ENCODE measurements around the gene PLEKHG4B. TPM values are rescaled to one million over a fixed set of nuclear protein-coding genes. Genes with fewer than 3 reads are reported as not detected.

Gene PLEKHG4B
- polyA plus RNA-seq, 1 donor from 2014 or later = 0.78 TPM

- Histone ChIP-seq H3K9me3 (ENCODE audit: low read length) (no peaks in the 10 kb centered on the region), H4K20me1 (ENCODE audit: insufficient read depth) (no peaks in the 10 kb centered on the region), H2AFZ (ENCODE audit: low read depth, low read length) (no peak overlapping the region), H3K9ac (ENCODE audit: low read length) (no peak overlapping the region), H3F3A (ENCODE audit: insufficient read depth, low read length, poor library complexity, severe bottlenecking) (no peaks in the 10 kb centered on the region), H3K27ac (ENCODE audit: low read length) (no peak overlapping the region), H3K27me3 (ENCODE audit: insufficient read depth, low read depth, low read length) (no peaks in the 10 kb centered on the region), H3K36me3 (ENCODE audit: insufficient read depth, low read length) (no peaks in the 10 kb centered on the region), H3K79me2 (replicated peaks; ENCODE audit: insufficient read depth, low read length) (no peaks in the 10 kb centered on the region), H3K9me2 (ENCODE audit: insufficient read depth, low read length) (no peaks in the 10 kb centered on the region), H3K4me3 (ENCODE audit: low read length) (no peak overlapping the region), H3K4me2 (ENCODE audit: low read length) (no peak overlapping the region)
- no peak for TF ChIP-seq REST (IDR thresholded peaks at IDR 0.05; ENCODE audit: borderline replicate concordance)
- no peak for TF ChIP-seq POLR2AphosphoS5 (IDR thresholded peaks at IDR 0.05)
- TF ChIP-seq EP300 (conservative IDR thresholded peaks at IDR 0.05; ENCODE audit: poor library complexity, severe bottlenecking) = no peak
- TF ChIP-seq EZH2 (IDR thresholded peaks at IDR 0.05; ENCODE audit: borderline replicate concordance, insufficient read depth, low read length, poor library complexity, severe bottlenecking) = no peak
- no peak for TF ChIP-seq TAF1 (IDR thresholded peaks at IDR 0.05; ENCODE audit: low read depth)
- TF ChIP-seq SMC3 (conservative IDR thresholded peaks at IDR 0.05; ENCODE audit: poor library complexity) = no peak
- no peak for TF ChIP-seq MXI1 (conservative IDR thresholded peaks at IDR 0.05; ENCODE audit: poor library complexity, severe bottlenecking)
- TF ChIP-seq CTCF (IDR thresholded peaks at IDR 0.05; ENCODE audit: poor library complexity, severe bottlenecking) = no peak
- TF ChIP-seq RAD21 (conservative IDR thresholded peaks at IDR 0.05) = no peak
These were observed 13.2 kb upstream of the PLEKHG4B start for GRCh38 chr5:78805-79149.

GRCh38 chr5:79263-79662 is 12.7 kb upstream of the PLEKHG4B start:
- Histone ChIP-seq H3K4me2 (ENCODE audit: low read length) (no peak overlapping the region), H3K9ac (ENCODE audit: low read length) (no peak overlapping the region), H3K27me3 (ENCODE audit: insufficient read depth, low read depth, low read length) (no peaks in the 10 kb centered on the region), H3K27ac (ENCODE audit: low read length) (no peak overlapping the region), H3K4me3 (ENCODE audit: low read length) (no peak overlapping the region), H3K79me2 (replicated peaks; ENCODE audit: insufficient read depth, low read length) (no peaks in the 10 kb centered on the region), H3K9me3 (ENCODE audit: low read length) (no peaks in the 10 kb centered on the region), H3K36me3 (ENCODE audit: insufficient read depth, low read length) (no peaks in the 10 kb centered on the region), H4K20me1 (ENCODE audit: insufficient read depth) (no peaks in the 10 kb centered on the region), H2AFZ (ENCODE audit: low read depth, low read length) (no peak overlapping the region), H3F3A (ENCODE audit: insufficient read depth, low read length, poor library complexity, severe bottlenecking) (no peaks in the 10 kb centered on the region), H3K9me2 (ENCODE audit: insufficient read depth, low read length) (no peaks in the 10 kb centered on the region)
- TF ChIP-seq RAD21 (conservative IDR thresholded peaks at IDR 0.05) (no peak), EP300 (conservative IDR thresholded peaks at IDR 0.05; ENCODE audit: poor library complexity, severe bottlenecking) (no peak), SMC3 (conservative IDR thresholded peaks at IDR 0.05; ENCODE audit: poor library complexity) (no peak), TAF1 (IDR thresholded peaks at IDR 0.05; ENCODE audit: low read depth) (no peak), EZH2 (IDR thresholded peaks at IDR 0.05; ENCODE audit: borderline replicate concordance, insufficient read depth, low read length, poor library complexity, severe bottlenecking) (no peak), REST (IDR thresholded peaks at IDR 0.05; ENCODE audit: borderline replicate concordance) (no peak), POLR2AphosphoS5 (IDR thresholded peaks at IDR 0.05) (no peak), CTCF (IDR thresholded peaks at IDR 0.05; ENCODE audit: poor library complexity, severe bottlenecking) (no peak), MXI1 (conservative IDR thresholded peaks at IDR 0.05; ENCODE audit: poor library complexity, severe bottlenecking) (no peak)
